Measurements from ENCODE around the gene PPP1R36.
"Not testable (repeated sequence)": the region's sequence is repeated elsewhere in the genome, so short reads cannot be mapped to it uniquely, and the experiment has no call there.

Gene PPP1R36

GRCh38 chr14:64549791-64550620, at the start of gene PPP1R36:
TSS of gene PPP1R36 (plus strand) at chr14:64549961. CDS start at chr14:64549998, 37 bp downstream.
- peak in 1 of 2 donors; percentile 46 for DNase-seq

- no peak for DNase-seq
Observed at GRCh38 chr14:64500088-64500487, 49.7 kb upstream of the PPP1R36 start.

- no peak for DNase-seq
Observed at GRCh38 chr14:64501411-64502171, 48.2 kb upstream of the PPP1R36 start.

- DNase-seq: no peak
Observed at GRCh38 chr14:64502456-64502855, 47.3 kb upstream of the PPP1R36 start.

DNA sequence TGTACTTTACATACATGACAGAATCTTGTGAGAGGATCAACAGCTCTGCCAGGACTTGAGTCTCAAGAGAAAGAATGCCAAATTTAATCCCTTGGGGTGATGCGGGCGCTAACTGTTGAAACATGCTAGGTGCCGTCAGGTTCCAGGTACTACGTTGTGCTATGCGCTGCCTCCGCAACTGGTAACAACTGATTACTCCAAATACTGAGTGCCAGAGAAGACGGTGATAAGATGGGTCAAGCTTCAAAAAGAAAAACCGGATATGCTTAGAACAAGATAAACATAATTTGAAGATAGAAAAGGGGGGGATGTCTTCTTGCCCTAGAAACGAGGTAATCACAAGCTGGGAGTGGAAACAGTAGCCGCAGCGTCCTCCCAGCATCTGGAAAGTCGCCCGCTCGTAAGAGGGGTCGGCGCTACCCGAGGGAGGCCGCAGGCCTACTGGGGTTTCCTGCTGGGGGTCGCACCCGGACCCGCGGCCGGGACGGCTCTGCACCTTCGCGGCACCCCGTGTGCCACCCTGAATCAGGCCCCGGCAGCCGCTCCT, 46.8 kb upstream of the PPP1R36 start:
- no peak for DNase-seq

GRCh38 chr14:64503434-64504309, 46.1 kb upstream of the PPP1R36 start, which contains the start of gene ZBTB25:
TSS of gene ZBTB25 (minus strand) at chr14:64503838. CDS start at chr14:64490533, 13,305 bp downstream.
- peak; percentile 84 to 88 for DNase-seq

- peak; percentile 76 to 77 for DNase-seq
Observed at GRCh38 chr14:64504310-64504896, 45.4 kb upstream of the PPP1R36 start, which contains the start of gene ZBTB1. TSS of gene ZBTB1 (plus strand) at chr14:64504770. CDS start at chr14:64521505, 16,735 bp downstream.

GRCh38 chr14:64504897-64505794, 44.6 kb upstream of the PPP1R36 start:
- DNase-seq: peak; percentile 80 to 82

- DNase-seq: no peak
Observed at GRCh38 chr14:64506721-64507120, 43.0 kb upstream of the PPP1R36 start.

DNA sequence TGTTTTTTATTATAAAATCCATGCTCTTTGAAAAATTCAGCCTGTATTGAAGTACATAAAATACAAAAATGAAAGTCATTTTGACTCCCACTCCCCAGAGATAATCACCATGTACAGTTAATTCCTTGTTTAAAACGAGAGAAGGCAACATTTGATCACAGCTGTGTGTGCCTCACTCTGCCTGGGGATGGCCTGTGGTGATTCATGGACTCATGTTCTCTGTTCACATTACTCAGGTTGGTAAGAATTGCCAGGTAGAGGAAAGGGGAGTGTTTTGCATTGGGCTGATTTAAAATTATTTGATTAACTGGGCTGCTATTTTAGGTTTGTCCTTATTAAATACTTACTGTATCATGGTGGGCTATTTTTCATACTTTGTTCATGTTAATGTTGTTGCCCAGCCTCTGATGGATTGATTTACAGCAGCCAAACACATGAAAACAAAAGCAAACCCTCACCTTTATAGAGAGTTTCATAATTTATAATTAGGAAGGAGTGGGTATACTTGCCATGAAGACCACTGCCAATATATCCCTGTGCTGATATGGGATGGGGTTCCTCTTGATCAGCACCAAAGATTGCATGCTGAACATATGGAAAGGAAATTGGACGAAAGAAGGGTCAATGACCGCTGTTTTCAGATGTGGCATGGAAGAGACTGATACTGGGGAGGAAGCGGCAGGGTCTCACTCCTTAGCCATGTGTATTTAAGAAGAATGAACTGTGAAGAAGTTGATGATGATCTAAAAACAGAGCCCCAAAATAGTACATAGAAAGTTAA, 42.2 kb upstream of the PPP1R36 start:
- no peak for DNase-seq

DNA sequence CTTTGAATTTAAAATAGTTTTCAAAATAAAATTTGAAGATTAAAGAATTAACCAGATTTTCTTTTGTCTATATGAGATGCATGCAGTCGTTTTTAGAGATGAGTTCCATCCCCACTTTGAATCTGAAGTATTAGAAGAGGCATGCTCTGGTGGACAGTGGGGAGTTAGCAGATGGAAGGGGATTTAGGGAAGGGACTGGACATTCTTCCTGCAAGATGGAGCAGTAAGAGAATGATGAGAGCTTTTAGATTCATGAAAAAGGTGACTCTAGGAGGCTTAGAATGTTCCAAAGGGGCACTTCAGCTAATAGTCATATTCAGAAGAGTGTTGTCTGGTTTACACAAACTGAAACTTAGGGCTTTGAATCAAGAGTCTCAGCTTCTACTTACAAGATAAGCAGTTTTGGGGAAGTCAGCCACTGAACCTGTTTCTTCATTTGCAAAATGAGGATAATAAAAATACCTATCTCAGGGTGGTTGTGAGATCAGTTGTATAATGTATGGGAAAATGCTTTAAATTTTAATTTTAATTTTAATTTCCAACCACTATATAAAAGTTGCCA, 41.5 kb upstream of the PPP1R36 start:
- no peak for DNase-seq

GRCh38 chr14:64509036-64509435, 40.7 kb upstream of the PPP1R36 start:
- DNase-seq: no peak

DNA sequence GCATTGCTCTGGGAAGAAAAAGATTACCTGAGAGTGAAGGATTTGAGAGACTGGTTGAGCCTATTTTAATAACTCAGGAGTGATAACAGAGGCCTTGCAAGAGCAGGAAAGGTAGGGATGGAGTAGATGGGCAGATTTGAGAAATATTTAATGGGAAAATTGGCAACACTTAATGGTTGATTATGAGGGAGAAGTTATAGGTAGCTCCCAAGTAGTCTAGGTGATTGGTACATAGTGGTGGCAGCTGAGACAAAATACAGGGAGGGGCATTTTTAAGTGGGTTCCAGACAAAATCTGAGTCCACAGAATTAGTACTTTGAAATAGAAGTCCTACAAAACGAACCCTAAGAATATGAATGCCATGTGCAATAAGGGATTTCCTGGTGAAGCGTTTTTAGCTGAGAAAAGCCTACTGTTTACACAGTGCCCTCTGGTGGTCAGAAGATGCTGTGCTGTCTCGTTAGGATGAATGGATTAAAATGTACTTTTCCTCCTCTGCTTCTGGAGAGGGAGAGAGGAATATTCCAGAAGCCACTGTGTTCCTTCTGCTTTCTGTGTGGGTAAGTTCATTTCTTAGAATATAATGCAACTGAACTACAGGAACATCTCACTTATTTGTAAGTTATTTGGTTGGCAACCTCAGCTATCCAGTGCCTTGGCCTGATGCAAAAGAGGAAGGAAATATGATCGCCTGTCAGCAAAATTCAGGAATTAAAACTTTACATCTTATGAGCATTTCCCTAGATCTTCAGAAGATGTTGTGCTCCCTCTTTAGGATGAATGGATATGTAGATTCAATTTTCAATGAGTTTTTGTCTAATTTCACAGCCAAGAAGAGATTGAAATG, 38.7 kb upstream of the PPP1R36 start:
- peak; percentile 56 to 67 for DNase-seq

DNA sequence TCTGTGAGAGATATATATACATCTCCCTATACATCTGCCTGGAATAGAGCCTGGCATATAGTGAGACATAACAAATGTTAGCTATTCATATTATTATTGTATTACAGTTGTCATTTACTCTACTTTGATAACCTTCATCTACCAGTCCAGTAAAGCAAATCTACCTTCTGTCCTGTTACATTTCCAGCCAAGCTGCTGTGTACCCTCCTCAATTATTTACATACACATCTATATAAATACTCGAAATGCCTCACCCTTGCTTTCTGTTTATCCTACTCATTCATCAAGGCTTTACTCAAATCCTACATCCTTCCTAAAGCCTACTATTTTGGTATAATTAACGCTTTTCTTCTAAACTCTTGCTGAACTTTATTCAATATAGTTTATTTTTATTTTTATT, 36.5 kb upstream of the PPP1R36 start:
- DNase-seq: no peak

DNA sequence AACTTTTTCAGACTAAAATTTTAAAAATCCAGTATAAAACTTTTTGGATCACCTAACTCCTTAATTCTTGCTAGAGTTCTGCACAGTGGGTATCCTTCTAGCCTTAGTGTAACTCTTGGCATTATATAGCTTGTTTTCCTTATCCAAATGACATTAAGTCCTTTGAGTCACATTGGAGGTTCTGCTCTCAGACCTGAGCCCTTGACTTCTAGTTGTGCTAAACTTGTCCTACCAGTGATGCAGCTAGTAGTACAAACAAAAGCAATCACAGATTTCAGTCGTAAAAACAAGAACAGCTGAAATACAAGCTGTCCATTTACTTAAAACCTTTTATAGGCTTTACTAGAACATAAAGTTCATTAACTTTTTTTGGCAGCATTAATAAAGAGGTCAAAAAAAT, 34.7 kb upstream of the PPP1R36 start:
- no peak for DNase-seq

- DNase-seq: no peak
Observed at GRCh38 chr14:64516969-64517368, 32.8 kb upstream of the PPP1R36 start.

DNA sequence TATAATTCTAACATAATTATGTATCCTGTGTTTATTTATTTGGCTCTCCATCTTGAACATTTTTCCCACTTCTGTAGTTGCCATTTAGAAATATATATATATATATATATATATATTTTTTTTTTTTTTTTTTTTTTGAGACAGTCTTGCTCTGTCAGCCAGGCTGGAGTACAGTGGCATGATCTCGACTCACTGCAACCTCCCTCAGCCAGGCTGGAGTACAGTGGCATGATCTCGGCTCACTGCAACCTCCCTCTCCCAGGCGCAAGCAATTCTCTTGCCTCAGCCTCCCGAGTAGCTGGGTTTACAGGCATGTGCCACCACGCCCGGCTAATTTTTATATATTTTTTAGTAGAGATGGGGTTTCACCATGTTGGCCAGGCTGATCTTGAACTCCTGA, 32.1 kb upstream of the PPP1R36 start:
- DNase-seq: not testable (repeated sequence)

- no peak for DNase-seq
Observed at GRCh38 chr14:64518229-64518628, 31.5 kb upstream of the PPP1R36 start.

DNA sequence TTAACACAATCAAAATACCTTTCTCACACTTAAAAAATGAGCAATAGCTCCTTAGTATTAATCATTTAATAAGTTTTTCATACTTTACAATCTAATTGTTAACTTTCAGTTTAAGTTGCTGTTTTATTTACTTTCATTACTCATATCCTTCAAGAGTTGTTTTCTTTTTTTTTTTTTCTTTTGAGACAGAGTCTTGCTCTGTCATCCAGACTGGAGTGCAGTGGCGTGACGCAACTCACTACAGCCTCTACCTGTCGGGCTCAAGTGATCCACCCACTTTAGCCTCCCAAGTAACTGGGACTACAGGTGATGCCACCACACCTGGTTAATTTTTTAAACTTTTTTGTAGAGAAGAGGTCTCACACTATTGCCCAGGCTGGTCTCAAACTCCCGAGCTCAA, 29.1 kb upstream of the PPP1R36 start:
- no peak for DNase-seq
